Heart right ventricle (tissue), 16 donors: ENCODE results near the gene FARP1. TPM values are rescaled to one million over a fixed set of nuclear protein-coding genes. Genes with fewer than 3 reads are reported as not detected.

ENCODE experiments used
- ATAC-seq, 8 donors: fragments of 200-7000 bp; cut with Tn5 transposase; one replicate each; pipeline ENCODE4 v1.9.1; 2020; ENCODE audit warnings: mild to moderate bottlenecking in 8 of 8, moderate library complexity in 8 of 8, moderate number of reproducible peaks in 1 of 8
- DNase-seq, 2 donors: peaks; one replicate each; pipeline ENCODE4 v3.0.0-alpha.2; 2020
- H3K27ac ChIP-seq, 10 donors: fragments of 200-600 bp; sonication (generic) in 2 of 10; one replicate each; pipeline versions ENCODE4 v1.5.0 to v1.8.0; 2020 to 2022; ENCODE audit warnings: mild to moderate bottlenecking in 3 of 10
- H3K27me3 ChIP-seq, 7 donors: fragments of 200-600 bp; one replicate each; pipeline ENCODE4 v1.8.0; 2021 to 2022; ENCODE audit warnings: mild to moderate bottlenecking in 2 of 7
- H3K36me3 ChIP-seq, 9 donors: fragments of 200-600 bp; sonication (generic) in 1 of 9; one replicate each; pipeline versions ENCODE4 v1.5.0 to v1.8.0; 2020 to 2022; ENCODE audit warnings: mild to moderate bottlenecking in 2 of 9
- H3K4me1 ChIP-seq, 9 donors: fragments of 200-600 bp; sonication (generic) in 1 of 9; one replicate each; pipeline versions ENCODE4 v1.5.0 to v1.8.0; 2020 to 2022; ENCODE audit warnings: mild to moderate bottlenecking in 4 of 9
- H3K4me3 ChIP-seq, 10 donors: fragments of 200-600 bp; sonication (generic) in 2 of 10; one replicate each; pipeline versions ENCODE4 v1.5.0 to v1.8.0; 2020 to 2022; ENCODE audit warnings: mild to moderate bottlenecking in 7 of 10, moderate library complexity in 2 of 10
- H3K9me3 ChIP-seq, 11 donors: fragments of 200-600 bp in 10 of 11; sonication (generic) in 2 of 11; one replicate each; pipeline versions ENCODE4 v1.5.0 to v1.8.0; 2013 to 2022; ENCODE audit warnings: mild to moderate bottlenecking in 2 of 11, control low read depth in 1 of 11, moderate library complexity in 1 of 11
- WGBS, 2 donors: extraction: QIAGEN DNeasy Blood & Tissue Kit; methylation state at CpG; one replicate each; pipeline ENCODE4 v1.1.7; 2013; ENCODE audit warnings: inconsistent platforms in 1 of 2; 5-methylcytosine and 5-hydroxymethylcytosine counted together
- intact Hi-C, 10 donors: fragments of 100-400 bp; cut with DNase I; formaldehyde crosslinking; loops; one replicate each; pipeline versions ENCODE4 v1.11.1 to v1.14.2; 2022
- polyA plus RNA-seq, 2 donors: library from polyadenylated mRNA; stranded (reverse); fragments of 200-250 nt; gene quantifications; one replicate each; pipeline ENCODE4 v1.2.3, GENCODE V29; 2013
- total RNA-seq, 10 donors: library from RNA; stranded (reverse); fragmentation: NEBNext Ultra II Directional in 3 of 10; extraction: Animal tissue kit (Norgen Biotek cat#: 25700) in 3 of 10; gene quantifications; one replicate each; pipeline versions ENCODE4 v1.2.1 to v1.2.4, GENCODE V29; 2021 to 2023
- TF ChIP-seq, protein P1 (sequence below), 9 donors: fragments of 200-600 bp; sonication (generic) in 2 of 9; IDR thresholded peaks; one replicate each; pipeline versions ENCODE4 v1.5.0 to v1.8.0; 2021 to 2022; ENCODE audit warnings: antibody characterized with exemption in 9 of 9, mild to moderate bottlenecking in 5 of 9, moderate library complexity in 1 of 9
- donor health status: Arrhythmogenic right ventricular cardiomyopathy.
- donor health status: ischemic (EF 13 %, LVEDD 7.1; RV severe dilation, severe dysfunction).
- donor health status: healthy with polysubstance abuse.
- donor health status: DM: no; HTN: yes; CAD: no.
- donor health status: DM: no; HTN: no; CAD: no.
- donor health status: ischemic (EF 25% LVEDD 6.9; RV normal size, moderate dysfunction).
- donor health status: ischemic (EF 25% LVEDD 5.7; RV mildly dilated, moderate dysfunction).
- donor health status: healthy.
- donor health status: DM: yes; HTN: yes; CAD: no.
- donor health status: Ischemic cardiomyopathy.
- donor health status: ischemic (EF 35%, LVEDD 5.7; RV mildly dilated, moderate dysfunction).
- donor health status: nonischemic (EF 11% LVEDD 7.7; RV severe dilation, severe dysfunction).
- donor health status: DM: yes; HTN: yes; CAD: no.
- donor health status: PGD.
- donor health status: ischemic (EF 29% LVEDD 5.4; RV normal size, mild dysfunction).
- donor health status: nonischemic (EF 23%, LVEDD 6.1; RV moderate dilation, normal function).

FARP1 gene
- total and polyA plus RNA-seq, 12 donors, result 6.9 to 72.9 (median 17.1) TPM

DNA sequence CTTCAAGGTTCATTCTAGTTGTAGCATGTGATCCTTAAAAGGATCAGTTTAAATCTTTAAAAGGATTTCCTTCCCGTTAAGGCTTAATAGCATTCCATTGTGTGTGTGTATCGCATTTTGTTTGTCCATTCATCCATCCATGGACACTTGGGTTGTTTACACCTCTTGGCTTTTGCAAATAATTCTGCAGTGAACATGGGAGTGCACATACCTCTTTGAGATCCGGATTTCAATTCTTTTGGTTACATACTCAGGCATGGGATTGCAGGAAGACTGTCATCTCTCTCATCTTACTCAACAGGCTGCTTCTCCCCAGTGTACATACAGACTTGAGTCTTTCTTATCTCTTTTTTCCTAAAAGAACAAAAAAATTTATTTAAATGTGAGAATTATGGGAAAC is 32.9 kb downstream of the FARP1 start:
- peaks cover 0 to 9% (median 0%) of the 10 kb centered on the region in 9 donors for H3K36me3 ChIP-seq
- no peak for DNase-seq
- no peak overlapping the region for H3K27ac ChIP-seq
- intact Hi-C loops, result no loop called here
- H3K27me3 ChIP-seq, result no peaks in the 10 kb centered on the region
- H3K9me3 ChIP-seq, result peaks cover 0 to 3% (median 0%) of the 10 kb centered on the region in 11 donors
- H3K4me1 ChIP-seq, result peaks cover 6 to 47% (median 34%) of the 10 kb centered on the region in 9 donors
- TF ChIP-seq, protein P1, sequence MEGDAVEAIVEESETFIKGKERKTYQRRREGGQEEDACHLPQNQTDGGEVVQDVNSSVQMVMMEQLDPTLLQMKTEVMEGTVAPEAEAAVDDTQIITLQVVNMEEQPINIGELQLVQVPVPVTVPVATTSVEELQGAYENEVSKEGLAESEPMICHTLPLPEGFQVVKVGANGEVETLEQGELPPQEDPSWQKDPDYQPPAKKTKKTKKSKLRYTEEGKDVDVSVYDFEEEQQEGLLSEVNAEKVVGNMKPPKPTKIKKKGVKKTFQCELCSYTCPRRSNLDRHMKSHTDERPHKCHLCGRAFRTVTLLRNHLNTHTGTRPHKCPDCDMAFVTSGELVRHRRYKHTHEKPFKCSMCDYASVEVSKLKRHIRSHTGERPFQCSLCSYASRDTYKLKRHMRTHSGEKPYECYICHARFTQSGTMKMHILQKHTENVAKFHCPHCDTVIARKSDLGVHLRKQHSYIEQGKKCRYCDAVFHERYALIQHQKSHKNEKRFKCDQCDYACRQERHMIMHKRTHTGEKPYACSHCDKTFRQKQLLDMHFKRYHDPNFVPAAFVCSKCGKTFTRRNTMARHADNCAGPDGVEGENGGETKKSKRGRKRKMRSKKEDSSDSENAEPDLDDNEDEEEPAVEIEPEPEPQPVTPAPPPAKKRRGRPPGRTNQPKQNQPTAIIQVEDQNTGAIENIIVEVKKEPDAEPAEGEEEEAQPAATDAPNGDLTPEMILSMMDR (IDR thresholded peaks at IDR 0.05), result no peak
- no peak overlapping the region for H3K4me3 ChIP-seq
- ATAC-seq, result no peak
- WGBS, 2 donors, result 70 to 78% methylated on average over 3 of the region's 3 CpGs

DNA sequence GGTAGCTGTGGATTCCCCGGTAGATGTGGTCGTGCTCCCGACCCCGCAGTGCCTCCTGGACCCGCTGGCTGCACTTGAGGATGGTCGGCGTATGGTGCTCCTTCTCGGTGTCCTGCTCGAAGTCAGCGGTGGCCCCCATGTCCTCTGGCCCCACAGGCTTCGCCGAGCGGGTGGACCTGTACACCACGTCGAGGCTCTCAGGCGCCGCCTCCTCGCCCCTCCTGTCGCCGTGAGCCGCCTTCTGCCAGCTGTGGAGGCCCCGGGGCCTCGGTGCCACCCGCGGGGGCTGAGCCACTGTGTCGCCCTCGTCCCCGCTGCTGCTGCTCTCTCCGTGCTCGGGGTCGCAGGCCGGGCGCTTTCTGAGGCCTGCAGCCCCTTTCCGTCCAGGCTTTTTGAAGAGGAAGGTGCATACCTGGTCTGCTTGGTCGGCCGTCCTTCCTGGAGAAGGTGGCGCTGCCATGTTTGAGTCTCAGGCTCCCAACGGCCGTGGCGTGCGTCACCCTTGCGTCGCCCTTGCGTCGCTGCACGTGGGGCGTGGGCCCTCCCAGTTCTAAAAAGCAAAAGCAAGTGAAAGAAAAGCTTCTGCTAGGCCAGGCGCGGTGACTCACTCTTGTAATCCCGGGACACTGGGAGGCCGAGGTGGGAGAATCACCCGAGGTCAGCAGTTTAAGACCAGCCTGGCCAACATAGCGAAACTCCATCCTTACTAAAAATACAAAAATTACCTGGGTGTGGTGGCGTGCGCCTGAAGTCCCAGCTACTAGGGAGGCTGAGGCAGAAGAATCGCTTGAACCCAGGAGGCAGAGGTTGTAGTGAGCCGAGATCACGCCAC is 34.1 kb downstream of the FARP1 start, which contains the start of gene RNF113B:
TSS of gene RNF113B (minus strand) at position 493 of the 832 bp plus-strand sequence. CDS start at position 460, 33 bp downstream.
- no peak within 1 kb of the TSS for H3K27ac ChIP-seq
- no peak within 1 kb of the TSS for H3K4me3 ChIP-seq
- H3K9me3 ChIP-seq, result peaks cover 0 to 3% (median 0%) of the 10 kb centered on the region in 11 donors
- H3K36me3 ChIP-seq, result peaks cover 0 to 9% (median 0%) of the 10 kb centered on the region in 9 donors
- ATAC-seq (no peak), DNase-seq (no peak)
- intact Hi-C loops, result no loop called here
- peaks cover 6 to 37% (median 28%) of the 10 kb centered on the region in 9 donors for H3K4me1 ChIP-seq
- H3K27me3 ChIP-seq, result no peaks in the 10 kb centered on the region
- WGBS, 2 donors, result 95 to 97% methylated on average over 58 of the region's 58 CpGs
- TF ChIP-seq, protein P1 (IDR thresholded peaks at IDR 0.05), result no peak

GRCh38 chr13:98180092-98180491 is 37.2 kb downstream of the FARP1 start:
- 79 to 83% methylated on average over 3 of the region's 3 CpGs for WGBS, 2 donors
- no peaks in the 10 kb centered on the region for H3K27me3 ChIP-seq
- intact Hi-C loops, result loop anchor here in 1 of 10 donors (2.0 kb wide), 1 partner anchor 17 kb away; no protein-coding TSS in a partner anchor
- H3K36me3 ChIP-seq, result peaks cover 0 to 9% (median 0%) of the 10 kb centered on the region in 9 donors
- H3K27ac ChIP-seq, result no peak overlapping the region
- no peak overlapping the region for H3K4me3 ChIP-seq
- no peak for ATAC-seq
- no peak for DNase-seq
- TF ChIP-seq, protein P1 (IDR thresholded peaks at IDR 0.05), result no peak
- peaks cover 0 to 3% (median 0%) of the 10 kb centered on the region in 11 donors for H3K9me3 ChIP-seq
- H3K4me1 ChIP-seq, result peaks cover 0 to 6% (median 1%) of the 10 kb centered on the region in 9 donors

GRCh38 chr13:98181111-98181815 is 38.4 kb downstream of the FARP1 start:
- no peak overlapping the region for H3K4me3 ChIP-seq

More at GRCh38 chr13:98181111-98181815, 38.4 kb downstream of the FARP1 start:
- no peaks in the 10 kb centered on the region for H3K27me3 ChIP-seq
- H3K27ac ChIP-seq, result no peak overlapping the region
- H3K36me3 ChIP-seq, result peaks cover 0 to 9% (median 0%) of the 10 kb centered on the region in 9 donors
- H3K4me1 ChIP-seq, result no peaks in the 10 kb centered on the region
- H3K9me3 ChIP-seq, result peaks cover 0 to 3% (median 0%) of the 10 kb centered on the region in 11 donors
- ATAC-seq (no peak), DNase-seq (no peak)
- TF ChIP-seq, protein P1 (IDR thresholded peaks at IDR 0.05), result no peak
- intact Hi-C loops, result loop anchor here in 1 of 10 donors (2.0 kb wide), 1 partner anchor 16 kb away; no protein-coding TSS in a partner anchor
- 94% methylated on average over 7 of the region's 7 CpGs for WGBS, 2 donors
